ENCODE data around the gene MGAT5. TPM values are rescaled to one million over a fixed set of nuclear protein-coding genes. Genes with fewer than 3 reads are reported as not detected.

Gene MGAT5
- total and polyA plus RNA-seq, 8 donors, result 2.9 to 36.9 (median 19.6) TPM

GRCh38 chr2:134393075-134393461 is 139.2 kb downstream of the MGAT5 start:
- ATAC-seq, result peak in 3 of 4 donors; percentile 29 to 69 (median 35)
- no peaks in the 10 kb centered on the region for H3K4me1 ChIP-seq
- intact Hi-C loops (cut with DNase I), result no loop called here
- TF ChIP-seq CTCF (IDR thresholded peaks at IDR 0.05), result no peak
- H3K27me3 ChIP-seq, result no peaks in the 10 kb centered on the region
- no peak for DNase-seq
- no peak overlapping the region for H3K4me3 ChIP-seq
- FAIRE-seq, result no peak
- 75 to 88% methylated on average over 3 of the region's 3 CpGs for WGBS, 2 donors
- H3K36me3 ChIP-seq, result no peaks in the 10 kb centered on the region
- no peaks in the 10 kb centered on the region for H3K9me3 ChIP-seq
- no peak overlapping the region for H3K27ac ChIP-seq

GRCh38 chr2:134395779-134396178 is 141.9 kb downstream of the MGAT5 start:
- TF ChIP-seq CTCF (IDR thresholded peaks at IDR 0.05), result no peak
- FAIRE-seq, result no peak
- ATAC-seq, result no peak

GRCh38 chr2:134396493-134396892 is 142.6 kb downstream of the MGAT5 start:
- H3K4me3 ChIP-seq, result no peak overlapping the region
- FAIRE-seq, result peak; percentile 9
- intact Hi-C loops (cut with DNase I), result no loop called here
- peak in 1 of 6 donors; percentile 16 for DNase-seq
- WGBS, 2 donors, result 67 to 71% methylated on average over 6 of the region's 6 CpGs
- no peak for TF ChIP-seq CTCF (IDR thresholded peaks at IDR 0.05)
- peak in 3 of 4 donors; percentile 18 to 74 (median 31) for ATAC-seq
- H3K9me3 ChIP-seq, result no peaks in the 10 kb centered on the region
- no peaks in the 10 kb centered on the region for H3K4me1 ChIP-seq
- H3K36me3 ChIP-seq, result no peaks in the 10 kb centered on the region
- no peaks in the 10 kb centered on the region for H3K27me3 ChIP-seq
- no peak overlapping the region for H3K27ac ChIP-seq

More at GRCh38 chr2:134395779-134396178, 141.9 kb downstream of the MGAT5 start:
- H3K9me3 ChIP-seq, result no peaks in the 10 kb centered on the region
- DNase-seq, result no peak
- H3K4me3 ChIP-seq, result no peak overlapping the region
- 96% methylated on average over 1 of the region's 1 CpG for WGBS, 2 donors
- no peaks in the 10 kb centered on the region for H3K4me1 ChIP-seq
- intact Hi-C loops (cut with DNase I), result no loop called here
- no peak overlapping the region for H3K27ac ChIP-seq
- H3K27me3 ChIP-seq, result no peaks in the 10 kb centered on the region
- H3K36me3 ChIP-seq, result no peaks in the 10 kb centered on the region

GRCh38 chr2:134397146-134397896 is 143.4 kb downstream of the MGAT5 start:
- intact Hi-C loops (cut with DNase I), result no loop called here
- Histone ChIP-seq H3K9me3 (no peaks in the 10 kb centered on the region), H3K27me3 (no peaks in the 10 kb centered on the region), H3K27ac (no peak overlapping the region), H3K4me3 (no peak overlapping the region), H3K36me3 (no peaks in the 10 kb centered on the region), H3K4me1 (no peaks in the 10 kb centered on the region)
- DNase-seq, result no peak
- ATAC-seq, result no peak
- no peak for FAIRE-seq
- 92 to 99% methylated on average over 7 of the region's 7 CpGs for WGBS, 2 donors
- TF ChIP-seq CTCF (IDR thresholded peaks at IDR 0.05), result no peak

GRCh38 chr2:134398300-134398699 is 144.4 kb downstream of the MGAT5 start:
- Histone ChIP-seq H3K36me3 (no peaks in the 10 kb centered on the region), H3K27ac (no peak overlapping the region), H3K4me3 (no peak overlapping the region), H3K27me3 (no peaks in the 10 kb centered on the region), H3K9me3 (no peaks in the 10 kb centered on the region), H3K4me1 (peaks cover 0 to 5% (median 0%) of the 10 kb centered on the region in 3 donors)
- no peak for DNase-seq
- TF ChIP-seq CTCF (IDR thresholded peaks at IDR 0.05), result no peak
- intact Hi-C loops (cut with DNase I), result no loop called here
- no peak for FAIRE-seq
- no peak for ATAC-seq
- WGBS, 2 donors, result 94 to 96% methylated on average over 6 of the region's 6 CpGs

All from pancreas (tissue), 10 donors.